ENCODE measurements around the gene UBQLN4. TPM values are rescaled to one million over a fixed set of nuclear protein-coding genes. Genes with fewer than 3 reads are reported as not detected.
A peak's percentile ranks its signal among the peaks of the same experiment; 100 is the strongest.

UBQLN4 gene
- total RNA-seq, 1 donor, result 13.0 TPM

DNA sequence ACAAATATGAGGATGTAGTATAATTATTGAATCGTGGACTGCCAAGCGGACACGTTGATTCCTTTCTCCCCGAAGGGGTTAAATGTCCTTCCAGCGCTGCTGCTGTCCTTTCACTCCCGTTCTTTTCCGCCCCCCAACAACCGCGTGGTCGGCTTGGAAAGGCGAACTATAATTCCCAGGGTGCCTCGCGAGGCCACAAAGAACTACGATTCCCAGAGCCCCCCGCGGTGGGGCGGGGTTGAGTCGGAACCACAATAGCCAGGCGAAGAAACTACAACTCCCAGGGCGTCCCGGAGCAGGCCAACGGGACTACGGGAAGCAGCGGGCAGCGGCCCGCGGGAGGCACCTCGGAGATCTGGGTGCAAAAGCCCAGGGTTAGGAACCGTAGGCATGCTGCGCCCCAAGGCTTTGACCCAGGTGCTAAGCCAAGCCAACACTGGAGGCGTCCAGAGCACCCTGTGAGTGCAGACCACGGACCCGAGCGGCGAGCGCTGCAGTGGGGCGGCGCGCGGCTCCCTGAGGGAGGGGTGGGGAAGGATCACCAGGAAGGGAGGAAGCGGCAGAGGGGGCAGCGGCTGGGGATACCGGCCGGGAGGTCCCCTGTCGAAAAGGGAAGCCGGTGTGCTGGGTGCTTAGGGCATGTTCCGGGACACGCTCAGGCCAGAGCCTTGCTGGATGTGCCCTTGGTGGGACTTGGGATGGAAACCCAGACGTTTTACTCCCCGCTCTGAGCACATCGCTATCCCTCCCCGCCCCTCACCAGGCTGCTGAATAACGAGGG is 1.1 kb upstream of the UBQLN4 start, which contains the start of gene LAMTOR2:
TSS of gene LAMTOR2 (plus strand) at position 283 of the 781 bp plus-strand sequence. CDS start at position 391, 108 bp downstream.
- H3K27me3 ChIP-seq (ENCODE audit: insufficient read depth, low read length), result no peaks in the 10 kb centered on the region
- H2AFZ ChIP-seq (ENCODE audit: low read length), result peak within 1 kb of the TSS; percentile 98
- H3K4me2 ChIP-seq (ENCODE audit: insufficient read depth, low read length), result peak within 1 kb of the TSS; percentile 97
- TF ChIP-seq, protein P1, sequence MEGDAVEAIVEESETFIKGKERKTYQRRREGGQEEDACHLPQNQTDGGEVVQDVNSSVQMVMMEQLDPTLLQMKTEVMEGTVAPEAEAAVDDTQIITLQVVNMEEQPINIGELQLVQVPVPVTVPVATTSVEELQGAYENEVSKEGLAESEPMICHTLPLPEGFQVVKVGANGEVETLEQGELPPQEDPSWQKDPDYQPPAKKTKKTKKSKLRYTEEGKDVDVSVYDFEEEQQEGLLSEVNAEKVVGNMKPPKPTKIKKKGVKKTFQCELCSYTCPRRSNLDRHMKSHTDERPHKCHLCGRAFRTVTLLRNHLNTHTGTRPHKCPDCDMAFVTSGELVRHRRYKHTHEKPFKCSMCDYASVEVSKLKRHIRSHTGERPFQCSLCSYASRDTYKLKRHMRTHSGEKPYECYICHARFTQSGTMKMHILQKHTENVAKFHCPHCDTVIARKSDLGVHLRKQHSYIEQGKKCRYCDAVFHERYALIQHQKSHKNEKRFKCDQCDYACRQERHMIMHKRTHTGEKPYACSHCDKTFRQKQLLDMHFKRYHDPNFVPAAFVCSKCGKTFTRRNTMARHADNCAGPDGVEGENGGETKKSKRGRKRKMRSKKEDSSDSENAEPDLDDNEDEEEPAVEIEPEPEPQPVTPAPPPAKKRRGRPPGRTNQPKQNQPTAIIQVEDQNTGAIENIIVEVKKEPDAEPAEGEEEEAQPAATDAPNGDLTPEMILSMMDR (IDR thresholded peaks at IDR 0.05; ENCODE audit: extremely low read depth, low read depth, low read length), result no peak
- H3K36me3 ChIP-seq (ENCODE audit: insufficient read depth, low read length), result peaks cover 21% of the 10 kb centered on the region
- H3K79me2 ChIP-seq (ENCODE audit: insufficient read depth, low read length), result peaks cover 33% of the 10 kb centered on the region
- peaks cover 10% of the 10 kb centered on the region for H4K20me1 ChIP-seq (ENCODE audit: insufficient read depth, low read length)
- H3K4me1 ChIP-seq (ENCODE audit: insufficient read depth, low read length), result peaks cover 19% of the 10 kb centered on the region
- H3K9me3 ChIP-seq (ENCODE audit: low read depth, low read length), result no peaks in the 10 kb centered on the region
- peak within 1 kb of the TSS; percentile 75 for H3K27ac ChIP-seq (ENCODE audit: low read depth, low read length)
- peak; percentile 99 for DNase-seq (ENCODE audit: insufficient read length, low spot score, missing footprints)
- peak within 1 kb of the TSS; percentile 99 for H3K4me3 ChIP-seq (ENCODE audit: insufficient read depth, low read length)

DNA sequence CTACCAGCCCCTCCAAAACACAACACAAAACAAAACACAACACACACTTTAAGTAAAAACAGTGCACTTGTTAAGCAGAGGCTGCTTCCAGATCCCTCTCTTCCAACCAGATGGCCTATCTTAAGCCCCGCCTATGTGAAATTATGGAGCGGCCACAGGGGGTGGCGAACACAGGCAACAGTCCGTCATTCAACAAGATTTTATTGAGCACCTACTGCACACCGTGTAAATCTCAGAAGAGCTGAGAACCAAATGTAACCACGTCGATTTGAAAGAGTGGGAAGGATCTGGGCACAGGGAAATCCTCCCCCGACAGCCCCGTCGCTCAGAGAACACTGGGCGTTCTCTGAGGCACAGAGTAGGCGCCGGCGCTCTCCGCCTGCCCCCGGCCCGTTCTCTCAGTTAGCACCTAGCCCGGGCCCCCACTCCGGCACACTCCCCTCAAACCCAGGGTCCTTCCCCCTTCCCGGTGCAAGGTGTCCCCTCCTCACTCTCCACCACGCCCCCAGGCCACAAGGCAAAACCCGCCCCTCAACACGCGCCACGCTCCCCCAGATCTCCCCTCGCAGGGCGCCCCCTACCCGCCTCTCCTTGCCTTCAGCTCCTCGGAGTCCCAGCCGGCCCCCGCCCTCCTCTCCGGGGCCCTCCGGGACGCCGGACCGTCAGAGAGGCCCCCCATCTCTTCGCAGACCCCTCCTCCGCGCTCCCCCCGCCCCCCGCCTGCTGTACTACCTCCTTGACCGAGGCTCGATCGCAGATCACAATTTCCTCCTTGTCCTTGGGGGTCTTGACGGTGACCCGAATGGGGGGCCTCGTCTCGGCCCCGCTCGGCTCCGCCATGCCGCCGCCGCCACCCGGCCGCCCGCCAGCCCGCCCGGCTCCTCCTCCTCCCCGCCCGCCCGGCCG is 483 bp downstream of the UBQLN4 start:
- peak overlapping the region; percentile 78 for H3K4me3 ChIP-seq (ENCODE audit: insufficient read depth, low read length)
- H3K27ac ChIP-seq (ENCODE audit: low read depth, low read length), result peak overlapping the region; percentile 24
- H2AFZ ChIP-seq (ENCODE audit: low read length), result peak overlapping the region; percentile 75
- no peaks in the 10 kb centered on the region for H3K27me3 ChIP-seq (ENCODE audit: insufficient read depth, low read length)
- peak; percentile 96 for DNase-seq (ENCODE audit: insufficient read length, low spot score, missing footprints)
- TF ChIP-seq, protein P1 (IDR thresholded peaks at IDR 0.05; ENCODE audit: extremely low read depth, low read depth, low read length), result no peak
- peaks cover 19% of the 10 kb centered on the region for H3K4me1 ChIP-seq (ENCODE audit: insufficient read depth, low read length)
- peaks cover 33% of the 10 kb centered on the region for H3K79me2 ChIP-seq (ENCODE audit: insufficient read depth, low read length)
- peak overlapping the region; percentile 78 for H3K4me2 ChIP-seq (ENCODE audit: insufficient read depth, low read length)
- H3K9me3 ChIP-seq (ENCODE audit: low read depth, low read length), result no peaks in the 10 kb centered on the region
- peaks cover 27% of the 10 kb centered on the region for H3K36me3 ChIP-seq (ENCODE audit: insufficient read depth, low read length)
- peaks cover 10% of the 10 kb centered on the region for H4K20me1 ChIP-seq (ENCODE audit: insufficient read depth, low read length)

DNA sequence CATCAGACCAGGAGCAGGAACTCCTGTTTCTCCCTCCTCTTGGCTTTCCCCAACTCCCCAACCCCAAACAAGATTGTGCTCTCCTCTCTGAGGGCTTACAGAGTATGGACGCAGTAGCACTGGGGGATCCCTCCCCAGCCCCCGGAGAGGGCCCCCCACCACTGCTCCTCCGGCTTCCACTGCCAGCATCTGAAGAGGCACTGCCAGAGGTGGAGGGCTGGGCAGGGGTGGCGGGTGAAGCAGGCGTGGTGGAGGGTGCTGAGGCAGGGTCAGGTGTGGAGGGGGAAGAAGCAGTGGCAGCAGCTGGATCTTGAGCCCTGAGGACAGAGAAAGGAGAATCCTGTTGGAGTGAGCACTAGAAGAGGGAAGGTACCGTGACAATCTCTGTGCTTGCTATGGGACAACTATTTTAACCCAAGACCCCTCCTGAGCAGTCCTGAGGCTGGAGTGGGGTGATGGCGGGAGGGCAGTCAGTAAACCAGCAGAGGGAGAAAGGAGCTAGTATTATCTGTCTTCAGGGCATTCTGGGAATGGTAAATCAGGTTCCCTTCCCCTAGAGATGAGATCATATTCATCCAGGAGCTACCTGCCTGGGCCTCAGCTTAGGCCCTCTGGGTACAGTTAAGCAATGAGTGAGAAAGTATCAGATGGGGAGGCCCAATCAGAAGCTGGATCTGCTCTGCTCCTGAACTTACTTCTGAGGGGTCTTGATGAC is 2.4 kb downstream of the UBQLN4 start:
- Histone ChIP-seq H3K27ac (ENCODE audit: low read depth, low read length) (no peak overlapping the region), H3K4me2 (ENCODE audit: insufficient read depth, low read length) (no peak overlapping the region), H3K4me3 (ENCODE audit: insufficient read depth, low read length) (no peak overlapping the region), H2AFZ (ENCODE audit: low read length) (no peak overlapping the region), H3K9me3 (ENCODE audit: low read depth, low read length) (no peaks in the 10 kb centered on the region), H3K79me2 (ENCODE audit: insufficient read depth, low read length) (peaks cover 33% of the 10 kb centered on the region), H3K4me1 (ENCODE audit: insufficient read depth, low read length) (peaks cover 19% of the 10 kb centered on the region), H3K27me3 (ENCODE audit: insufficient read depth, low read length) (no peaks in the 10 kb centered on the region), H3K36me3 (ENCODE audit: insufficient read depth, low read length) (peaks cover 30% of the 10 kb centered on the region), H4K20me1 (ENCODE audit: insufficient read depth, low read length) (peaks cover 10% of the 10 kb centered on the region)
- TF ChIP-seq, protein P1 (IDR thresholded peaks at IDR 0.05; ENCODE audit: extremely low read depth, low read depth, low read length), result no peak
- DNase-seq (ENCODE audit: insufficient read length, low spot score, missing footprints), result peak; percentile 9
